NCI-H1436 treated with DMSO at 0.1 percent for 48 hours (cell line): ENCODE results near the gene TBC1D13.
"Not testable (repeated sequence)": the region's sequence is repeated elsewhere in the genome, so short reads cannot be mapped to it uniquely, and the experiment has no call there.

Experiments
- DNase-seq: peaks from one replicate; lab custom pipeline; 2025; lab: John Stamatoyannopoulos, UW

Gene TBC1D13

GRCh38 chr9:128786681-128787601 lies at the start of gene TBC1D13:
TBC1D13 (plus strand) TSS chr9:128787253; CDS start chr9:128787354, 101 bp downstream.
- DNase-seq, result peak; percentile 54

GRCh38 chr9:128742401-128742800 lies 44.7 kb upstream of the TBC1D13 start:
- no peak for DNase-seq

GRCh38 chr9:128743421-128743820 lies 43.6 kb upstream of the TBC1D13 start:
- DNase-seq, result no peak

GRCh38 chr9:128747241-128747640 lies 39.8 kb upstream of the TBC1D13 start:
- DNase-seq, result no peak

- no peak for DNase-seq
These were observed 36.0 kb upstream of the TBC1D13 start for GRCh38 chr9:128750926-128751595.

GRCh38 chr9:128753627-128754026 lies 33.4 kb upstream of the TBC1D13 start:
- no peak for DNase-seq

GRCh38 chr9:128757602-128758001 lies 29.5 kb upstream of the TBC1D13 start:
- DNase-seq, result no peak

- no peak for DNase-seq
These were observed 24.2 kb upstream of the TBC1D13 start for GRCh38 chr9:128762671-128763449.

GRCh38 chr9:128764361-128764760 lies 22.7 kb upstream of the TBC1D13 start:
- no peak for DNase-seq

GRCh38 chr9:128765499-128765898 lies 21.6 kb upstream of the TBC1D13 start:
- DNase-seq, result no peak

- no peak for DNase-seq
These were observed 18.4 kb upstream of the TBC1D13 start for GRCh38 chr9:128768606-128769005.

- no peak for DNase-seq
These were observed 16.6 kb upstream of the TBC1D13 start for GRCh38 chr9:128770286-128771030.

GRCh38 chr9:128771094-128771721 lies 15.8 kb upstream of the TBC1D13 start:
- no peak for DNase-seq

- peak; percentile 16 for DNase-seq
These were observed 15.1 kb upstream of the TBC1D13 start, which contains the start of gene ZER1 for GRCh38 chr9:128771745-128772519. ZER1 (minus strand) TSS chr9:128771927; CDS start chr9:128755565, 16,362 bp downstream.

- no peak for DNase-seq
These were observed 14.0 kb upstream of the TBC1D13 start for GRCh38 chr9:128773049-128773448.

GRCh38 chr9:128774804-128775203 lies 12.2 kb upstream of the TBC1D13 start:
- no peak for DNase-seq

- not testable (repeated sequence) for DNase-seq
These were observed 7.0 kb upstream of the TBC1D13 start for GRCh38 chr9:128780093-128780492.

- no peak for DNase-seq
These were observed 5.6 kb upstream of the TBC1D13 start for GRCh38 chr9:128781187-128782070.

GRCh38 chr9:128782669-128783068 lies 4.4 kb upstream of the TBC1D13 start:
- no peak for DNase-seq
